Measurements from ENCODE around the gene PDE11A.

PDE11A gene

GRCh38 chr2:177715771-177716170 lies 356.8 kb downstream of the PDE11A start:
- Histone ChIP-seq H3K36me3 (ENCODE audit: insufficient read depth, low read length) (no peaks in the 10 kb centered on the region), H3K9me3 (ENCODE audit: low read length) (no peaks in the 10 kb centered on the region), H3K27me3 (ENCODE audit: control insufficient read depth in 1 of 2, insufficient read depth in 2 of 2, low read length in 2 of 2) (no peaks in the 10 kb centered on the region), H3K4me3 (ENCODE audit: low read depth in 1 of 2, low read length in 2 of 2) (no peak overlapping the region), H3K9ac (ENCODE audit: low read length) (no peak overlapping the region), H3K27ac (ENCODE audit: low read depth, low read length) (no peak overlapping the region), H3K4me1 (ENCODE audit: insufficient read depth, low read length) (peaks cover 5% of the 10 kb centered on the region)

GRCh38 chr2:177714704-177715103 lies 357.9 kb downstream of the PDE11A start:
- no peaks in the 10 kb centered on the region for H3K9me3 ChIP-seq (ENCODE audit: low read length)
- H3K36me3 ChIP-seq (ENCODE audit: insufficient read depth, low read length): no peaks in the 10 kb centered on the region
- peaks cover 5% of the 10 kb centered on the region for H3K4me1 ChIP-seq (ENCODE audit: insufficient read depth, low read length)
- no peak overlapping the region for H3K9ac ChIP-seq (ENCODE audit: low read length)
- no peak overlapping the region for H3K4me3 ChIP-seq (ENCODE audit: low read depth in 1 of 2, low read length in 2 of 2)
- no peak overlapping the region for H3K27ac ChIP-seq (ENCODE audit: low read depth, low read length)
- H3K27me3 ChIP-seq (ENCODE audit: control insufficient read depth in 1 of 2, insufficient read depth in 2 of 2, low read length in 2 of 2): no peaks in the 10 kb centered on the region

DNA sequence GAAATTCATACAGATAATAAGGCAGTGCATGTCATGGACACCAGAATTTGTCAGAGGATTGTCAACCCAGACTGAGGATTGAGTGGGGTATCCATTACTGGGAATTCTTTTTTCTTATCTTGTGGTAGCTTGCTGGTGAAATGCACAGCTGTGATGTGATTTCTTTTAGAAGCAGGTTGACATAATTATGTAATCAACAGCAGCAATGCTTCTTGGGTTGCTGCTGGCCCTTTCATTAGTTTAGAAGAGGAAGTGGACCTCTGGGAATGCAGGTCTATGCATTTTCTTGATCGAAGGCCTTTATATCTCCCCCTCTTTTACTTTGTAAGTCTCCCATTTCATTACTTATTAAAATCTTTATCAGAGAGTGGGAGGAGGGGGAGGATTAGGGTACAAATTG lies 360.1 kb downstream of the PDE11A start:
- H3K4me1 ChIP-seq (ENCODE audit: insufficient read depth, low read length): peaks cover 5% of the 10 kb centered on the region
- H3K9me3 ChIP-seq (ENCODE audit: low read length): no peaks in the 10 kb centered on the region
- no peak overlapping the region for H3K9ac ChIP-seq (ENCODE audit: low read length)
- H3K27ac ChIP-seq (ENCODE audit: low read depth, low read length): no peak overlapping the region
- no peak overlapping the region for H3K4me3 ChIP-seq (ENCODE audit: low read depth in 1 of 2, low read length in 2 of 2)
- H3K27me3 ChIP-seq (ENCODE audit: control insufficient read depth in 1 of 2, insufficient read depth in 2 of 2, low read length in 2 of 2): no peaks in the 10 kb centered on the region
- no peaks in the 10 kb centered on the region for H3K36me3 ChIP-seq (ENCODE audit: insufficient read depth, low read length)

GRCh38 chr2:177711483-177712265 lies 360.9 kb downstream of the PDE11A start:
- Histone ChIP-seq H3K9me3 (ENCODE audit: low read length) (no peaks in the 10 kb centered on the region), H3K9ac (ENCODE audit: low read length) (no peak overlapping the region), H3K36me3 (ENCODE audit: insufficient read depth, low read length) (no peaks in the 10 kb centered on the region), H3K27me3 (ENCODE audit: control insufficient read depth in 1 of 2, insufficient read depth in 2 of 2, low read length in 2 of 2) (no peaks in the 10 kb centered on the region), H3K4me1 (ENCODE audit: insufficient read depth, low read length) (peaks cover 5% of the 10 kb centered on the region), H3K4me3 (ENCODE audit: low read depth in 1 of 2, low read length in 2 of 2) (no peak overlapping the region), H3K27ac (ENCODE audit: low read depth, low read length) (no peak overlapping the region)

DNA sequence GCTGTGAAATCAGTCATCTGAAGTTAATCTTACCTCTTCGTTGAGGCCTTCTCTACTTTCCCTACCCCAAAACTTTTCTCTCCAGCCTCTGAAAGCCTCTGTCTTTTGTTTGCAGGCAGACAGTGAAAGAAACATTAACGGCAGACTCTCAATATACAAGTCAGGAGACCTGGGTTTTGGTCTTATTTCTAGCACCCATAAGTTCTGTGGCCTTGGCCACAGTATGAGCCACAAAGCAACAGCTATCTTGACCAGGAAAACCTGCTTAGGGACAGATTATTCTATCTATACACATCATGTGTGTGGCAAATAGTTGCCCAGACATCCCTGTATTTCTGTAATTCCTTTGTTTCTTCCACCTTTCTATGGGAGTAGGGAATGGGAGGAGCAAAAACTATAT lies 361.7 kb downstream of the PDE11A start:
- no peaks in the 10 kb centered on the region for H3K27me3 ChIP-seq (ENCODE audit: control insufficient read depth in 1 of 2, insufficient read depth in 2 of 2, low read length in 2 of 2)
- H3K9me3 ChIP-seq (ENCODE audit: low read length): no peaks in the 10 kb centered on the region
- no peak overlapping the region for H3K27ac ChIP-seq (ENCODE audit: low read depth, low read length)
- H3K4me3 ChIP-seq (ENCODE audit: low read depth in 1 of 2, low read length in 2 of 2): no peak overlapping the region
- no peak overlapping the region for H3K9ac ChIP-seq (ENCODE audit: low read length)
- H3K4me1 ChIP-seq (ENCODE audit: insufficient read depth, low read length): peaks cover 5% of the 10 kb centered on the region
- H3K36me3 ChIP-seq (ENCODE audit: insufficient read depth, low read length): no peaks in the 10 kb centered on the region

GRCh38 chr2:177709986-177710401 lies 362.6 kb downstream of the PDE11A start:
- H3K9me3 ChIP-seq (ENCODE audit: low read length): no peaks in the 10 kb centered on the region
- peaks cover 5% of the 10 kb centered on the region for H3K4me1 ChIP-seq (ENCODE audit: insufficient read depth, low read length)
- no peak overlapping the region for H3K27ac ChIP-seq (ENCODE audit: low read depth, low read length)
- no peak overlapping the region for H3K9ac ChIP-seq (ENCODE audit: low read length)
- H3K27me3 ChIP-seq (ENCODE audit: control insufficient read depth in 1 of 2, insufficient read depth in 2 of 2, low read length in 2 of 2): no peaks in the 10 kb centered on the region
- no peak overlapping the region for H3K4me3 ChIP-seq (ENCODE audit: low read depth in 1 of 2, low read length in 2 of 2)
- no peaks in the 10 kb centered on the region for H3K36me3 ChIP-seq (ENCODE audit: insufficient read depth, low read length)

DNA sequence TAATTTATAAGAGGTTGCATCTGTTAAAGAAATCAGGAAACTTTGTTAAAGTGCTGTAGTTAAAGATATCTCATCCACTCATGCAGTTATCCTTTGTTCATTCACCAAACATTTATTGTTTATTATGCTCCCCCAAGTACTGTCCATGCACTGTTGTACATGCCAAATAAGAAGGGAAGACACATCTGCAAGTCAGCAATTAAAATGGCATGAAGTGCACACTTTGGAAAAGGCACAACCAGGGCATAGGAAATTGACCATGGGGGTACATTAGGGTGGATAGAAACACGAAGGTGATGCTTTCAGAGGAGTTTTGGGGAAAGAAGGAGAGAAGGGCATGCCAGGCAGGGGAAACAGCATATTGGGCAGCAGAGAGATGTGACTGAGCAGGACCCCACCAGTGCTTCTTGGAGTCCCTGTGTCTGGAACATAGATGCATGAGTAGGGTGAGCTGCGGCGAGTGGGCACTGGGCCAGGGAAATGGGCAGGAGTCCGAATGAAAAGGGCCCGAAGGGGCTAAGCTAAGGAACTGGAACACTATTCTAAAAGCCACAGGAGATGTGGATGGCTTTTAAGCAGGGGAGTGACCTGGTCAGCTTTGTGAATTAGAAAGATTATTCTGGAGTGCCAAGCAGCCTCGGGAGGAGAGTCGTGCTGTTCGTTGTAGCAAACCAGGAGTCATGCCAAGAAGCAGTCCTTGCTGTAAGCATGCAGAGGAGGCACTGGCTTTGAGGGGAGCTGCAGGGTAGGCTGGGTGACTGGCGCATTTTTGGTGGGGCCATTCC lies 363.7 kb downstream of the PDE11A start:
- Histone ChIP-seq H3K27me3 (ENCODE audit: control insufficient read depth in 1 of 2, insufficient read depth in 2 of 2, low read length in 2 of 2) (no peaks in the 10 kb centered on the region), H3K4me3 (ENCODE audit: low read depth in 1 of 2, low read length in 2 of 2) (no peak overlapping the region), H3K9ac (ENCODE audit: low read length) (no peak overlapping the region), H3K27ac (ENCODE audit: low read depth, low read length) (no peak overlapping the region), H3K36me3 (ENCODE audit: insufficient read depth, low read length) (no peaks in the 10 kb centered on the region), H3K4me1 (ENCODE audit: insufficient read depth, low read length) (peaks cover 5% of the 10 kb centered on the region), H3K9me3 (ENCODE audit: low read length) (no peaks in the 10 kb centered on the region)

DNA sequence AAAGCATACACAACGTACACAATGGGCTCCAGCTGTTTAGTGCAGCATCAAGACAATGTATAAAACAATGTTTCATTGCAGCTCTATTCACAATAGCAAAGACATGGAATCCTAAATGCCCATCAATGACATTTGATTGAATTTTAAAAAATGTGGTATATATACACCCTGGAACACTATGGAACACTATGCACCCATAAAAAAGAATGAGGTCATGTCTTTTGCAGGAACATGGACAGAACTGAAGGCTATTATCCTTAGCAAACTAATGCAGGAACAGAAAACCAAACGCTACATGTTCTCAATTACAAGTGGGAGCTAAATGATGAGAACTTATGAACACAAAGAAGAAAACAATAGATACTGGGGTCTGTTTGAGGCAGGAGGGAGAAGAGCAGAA lies 364.5 kb downstream of the PDE11A start:
- Histone ChIP-seq H3K9ac (ENCODE audit: low read length) (no peak overlapping the region), H3K27me3 (ENCODE audit: control insufficient read depth in 1 of 2, insufficient read depth in 2 of 2, low read length in 2 of 2) (no peaks in the 10 kb centered on the region), H3K4me1 (ENCODE audit: insufficient read depth, low read length) (peaks cover 5% of the 10 kb centered on the region), H3K36me3 (ENCODE audit: insufficient read depth, low read length) (no peaks in the 10 kb centered on the region), H3K9me3 (ENCODE audit: low read length) (no peaks in the 10 kb centered on the region), H3K4me3 (ENCODE audit: low read depth in 1 of 2, low read length in 2 of 2) (no peak overlapping the region), H3K27ac (ENCODE audit: low read depth, low read length) (no peak overlapping the region)

GRCh38 chr2:177705511-177706173 lies 366.9 kb downstream of the PDE11A start:
- no peak overlapping the region for H3K4me3 ChIP-seq (ENCODE audit: low read depth in 1 of 2, low read length in 2 of 2)
- peaks cover 5% of the 10 kb centered on the region for H3K4me1 ChIP-seq (ENCODE audit: insufficient read depth, low read length)
- no peaks in the 10 kb centered on the region for H3K9me3 ChIP-seq (ENCODE audit: low read length)
- H3K36me3 ChIP-seq (ENCODE audit: insufficient read depth, low read length): no peaks in the 10 kb centered on the region
- no peaks in the 10 kb centered on the region for H3K27me3 ChIP-seq (ENCODE audit: control insufficient read depth in 1 of 2, insufficient read depth in 2 of 2, low read length in 2 of 2)
- H3K9ac ChIP-seq (ENCODE audit: low read length): no peak overlapping the region
- H3K27ac ChIP-seq (ENCODE audit: low read depth, low read length): no peak overlapping the region

- Histone ChIP-seq H3K9me3 (ENCODE audit: low read length) (no peaks in the 10 kb centered on the region), H3K4me3 (ENCODE audit: low read depth in 1 of 2, low read length in 2 of 2) (no peak overlapping the region), H3K36me3 (ENCODE audit: insufficient read depth, low read length) (no peaks in the 10 kb centered on the region), H3K4me1 (ENCODE audit: insufficient read depth, low read length) (no peaks in the 10 kb centered on the region), H3K27me3 (ENCODE audit: control insufficient read depth in 1 of 2, insufficient read depth in 2 of 2, low read length in 2 of 2) (no peaks in the 10 kb centered on the region), H3K9ac (ENCODE audit: low read length) (no peak overlapping the region), H3K27ac (ENCODE audit: low read depth, low read length) (no peak overlapping the region)
These were observed 369.4 kb downstream of the PDE11A start for GRCh38 chr2:177703159-177703558.

GRCh38 chr2:177698281-177698680 lies 374.3 kb downstream of the PDE11A start:
- no peaks in the 10 kb centered on the region for H3K9me3 ChIP-seq (ENCODE audit: low read length)
- no peaks in the 10 kb centered on the region for H3K36me3 ChIP-seq (ENCODE audit: insufficient read depth, low read length)
- no peaks in the 10 kb centered on the region for H3K4me1 ChIP-seq (ENCODE audit: insufficient read depth, low read length)
- H3K9ac ChIP-seq (ENCODE audit: low read length): no peak overlapping the region
- no peak overlapping the region for H3K4me3 ChIP-seq (ENCODE audit: low read depth in 1 of 2, low read length in 2 of 2)
- no peak overlapping the region for H3K27ac ChIP-seq (ENCODE audit: low read depth, low read length)
- no peaks in the 10 kb centered on the region for H3K27me3 ChIP-seq (ENCODE audit: control insufficient read depth in 1 of 2, insufficient read depth in 2 of 2, low read length in 2 of 2)

Measured in muscle layer of colon (tissue), 2 donors.